Ecto neural progenitor cell (in vitro differentiated cells): ENCODE measurements around the gene GPR31.

Source experiments
- DNase-seq: peaks from one replicate; pipeline ENCODE4 v3.0.0-alpha.2; 2018; ENCODE audit warnings: low spot score

Gene GPR31

GRCh38 chr6:167165858-167166471, 8.2 kb upstream of the GPR31 start:
- DNase-seq = no peak

GRCh38 chr6:167164261-167164660, 6.5 kb upstream of the GPR31 start:
- no peak for DNase-seq

GRCh38 chr6:167163476-167164011, 5.8 kb upstream of the GPR31 start:
- no peak for DNase-seq

GRCh38 chr6:167162591-167162990, 4.8 kb upstream of the GPR31 start:
- no peak for DNase-seq

GRCh38 chr6:167161851-167162467, 4.2 kb upstream of the GPR31 start:
- DNase-seq = no peak

GRCh38 chr6:167157414-167157813, 366 bp downstream of the GPR31 start:
- no peak for DNase-seq

GRCh38 chr6:167154895-167155294, 2.9 kb downstream of the GPR31 start:
- DNase-seq = no peak

- no peak for DNase-seq
Measured at GRCh38 chr6:167154291-167154690, 3.5 kb downstream of the GPR31 start.

- no peak for DNase-seq
Measured at GRCh38 chr6:167153521-167153959, 4.2 kb downstream of the GPR31 start.

- DNase-seq = no peak
Measured at GRCh38 chr6:167152862-167153261, 4.9 kb downstream of the GPR31 start.

- DNase-seq = no peak
Measured at GRCh38 chr6:167151648-167152047, 6.1 kb downstream of the GPR31 start.

GRCh38 chr6:167150941-167151549, 6.7 kb downstream of the GPR31 start:
- DNase-seq = no peak

GRCh38 chr6:167148997-167149396, 8.8 kb downstream of the GPR31 start:
- no peak for DNase-seq

- no peak for DNase-seq
Measured at GRCh38 chr6:167148021-167148420, 9.8 kb downstream of the GPR31 start.

- peak; percentile 63 for DNase-seq
Measured at GRCh38 chr6:167146977-167147376, 10.8 kb downstream of the GPR31 start.

- DNase-seq = no peak
Measured at GRCh38 chr6:167146135-167146534, 11.6 kb downstream of the GPR31 start.

- no peak for DNase-seq
Measured at GRCh38 chr6:167145461-167145860, 12.3 kb downstream of the GPR31 start.

GRCh38 chr6:167143041-167143440, 14.7 kb downstream of the GPR31 start:
- no peak for DNase-seq

GRCh38 chr6:167142433-167142761, 15.4 kb downstream of the GPR31 start:
- no peak for DNase-seq

- DNase-seq = peak; percentile 71
Measured at GRCh38 chr6:167141667-167142432, 15.9 kb downstream of the GPR31 start.

- DNase-seq = no peak
Measured at GRCh38 chr6:167140589-167141474, 16.9 kb downstream of the GPR31 start.

- DNase-seq = no peak
Measured at GRCh38 chr6:167139761-167140160, 18.0 kb downstream of the GPR31 start.
